ENCODE data around the gene C2CD2.

DNA sequence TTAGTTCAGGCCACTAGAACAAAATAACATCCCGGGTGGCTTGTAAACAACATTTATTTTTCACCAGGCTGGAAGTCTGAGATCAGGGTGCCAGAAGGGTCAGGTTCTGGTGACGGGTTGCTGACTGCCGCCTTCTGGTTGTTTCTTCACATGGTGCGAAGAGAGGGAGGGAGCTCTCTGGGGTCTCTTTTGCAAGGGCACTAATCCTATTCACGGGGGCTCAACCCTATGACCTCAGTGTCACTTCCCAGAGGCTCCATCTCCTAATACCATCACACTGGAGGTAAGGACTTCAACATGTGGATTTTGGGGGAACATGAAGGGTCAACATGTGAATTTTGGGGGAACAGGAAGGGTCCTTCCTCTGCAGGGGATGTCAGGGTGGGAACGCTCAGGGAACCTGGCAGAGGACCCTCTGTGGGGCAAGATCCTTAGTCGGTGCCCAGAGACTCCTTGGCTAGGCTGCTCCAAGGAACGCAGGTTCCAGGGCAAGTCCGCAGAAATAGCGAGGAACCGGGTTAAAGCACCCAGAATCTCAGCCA, 8.7 kb upstream of the C2CD2 start:
- no peak for TF ChIP-seq CTCF (IDR thresholded peaks at IDR 0.05)
- TF ChIP-seq POLR2A (IDR thresholded peaks at IDR 0.05) = no peak

All from right lobe of liver (tissue), 4 donors.